SH-SY5Y (cell line): Measurements from ENCODE around the gene SLC25A10.

Source experiments
- GATA2 ChIP-seq: IDR thresholded peaks from 2 replicates; pipeline ENCODE4 v1.6.1; 2011; ENCODE audit warnings: mild to moderate bottlenecking, low read depth, low read length
- GATA3 ChIP-seq: IDR thresholded peaks from 2 replicates; pipeline ENCODE4 v1.6.1; 2011; ENCODE audit warnings: low read depth, mild to moderate bottlenecking, low read length, moderate library complexity

Gene SLC25A10

GRCh38 chr17:81683208-81683583, 28.9 kb upstream of the SLC25A10 start:
- no peak for TF ChIP-seq GATA2
- TF ChIP-seq GATA3, result no peak

GRCh38 chr17:81683584-81684441, 28.3 kb upstream of the SLC25A10 start, which contains the start of the genes ARL16 and HGS:
ARL16 (minus strand) TSS chr17:81683797; CDS start chr17:81683753, 44 bp downstream.
HGS (plus strand) TSS chr17:81684011; CDS start chr17:81684067, 56 bp downstream.
- TF ChIP-seq GATA3 (no peak), GATA2 (no peak)

- TF ChIP-seq GATA3 (no peak), GATA2 (no peak)
Measured at GRCh38 chr17:81684442-81684911, 27.6 kb upstream of the SLC25A10 start.

GRCh38 chr17:81685108-81685507, 27.0 kb upstream of the SLC25A10 start:
- no peak for TF ChIP-seq GATA2
- TF ChIP-seq GATA3, result no peak

- TF ChIP-seq GATA2, result no peak
- no peak for TF ChIP-seq GATA3
Measured at GRCh38 chr17:81686614-81687013, 25.5 kb upstream of the SLC25A10 start.

- TF ChIP-seq GATA2 (no peak), GATA3 (no peak)
Measured at GRCh38 chr17:81687770-81688541, 24.1 kb upstream of the SLC25A10 start.

- TF ChIP-seq GATA3 (no peak), GATA2 (no peak)
Measured at GRCh38 chr17:81688616-81689015, 23.5 kb upstream of the SLC25A10 start.

GRCh38 chr17:81690066-81690465, 22.0 kb upstream of the SLC25A10 start:
- TF ChIP-seq GATA2, result no peak
- no peak for TF ChIP-seq GATA3

- TF ChIP-seq GATA2 (no peak), GATA3 (no peak)
Measured at GRCh38 chr17:81690549-81690948, 21.5 kb upstream of the SLC25A10 start.

GRCh38 chr17:81691196-81691595, 20.9 kb upstream of the SLC25A10 start:
- TF ChIP-seq GATA2 (no peak), GATA3 (no peak)

GRCh38 chr17:81691608-81692007, 20.5 kb upstream of the SLC25A10 start:
- no peak for TF ChIP-seq GATA3
- TF ChIP-seq GATA2, result no peak

GRCh38 chr17:81693509-81694210, 18.4 kb upstream of the SLC25A10 start:
- TF ChIP-seq GATA3 (no peak), GATA2 (no peak)

GRCh38 chr17:81694810-81695209, 17.3 kb upstream of the SLC25A10 start:
- TF ChIP-seq GATA3 (no peak), GATA2 (no peak)

- TF ChIP-seq GATA2 (no peak), GATA3 (no peak)
Measured at GRCh38 chr17:81695211-81695610, 16.9 kb upstream of the SLC25A10 start.

GRCh38 chr17:81695801-81696200, 16.3 kb upstream of the SLC25A10 start:
- no peak for TF ChIP-seq GATA2
- TF ChIP-seq GATA3, result no peak
